ENCODE results near the gene ITIH5.

DNA sequence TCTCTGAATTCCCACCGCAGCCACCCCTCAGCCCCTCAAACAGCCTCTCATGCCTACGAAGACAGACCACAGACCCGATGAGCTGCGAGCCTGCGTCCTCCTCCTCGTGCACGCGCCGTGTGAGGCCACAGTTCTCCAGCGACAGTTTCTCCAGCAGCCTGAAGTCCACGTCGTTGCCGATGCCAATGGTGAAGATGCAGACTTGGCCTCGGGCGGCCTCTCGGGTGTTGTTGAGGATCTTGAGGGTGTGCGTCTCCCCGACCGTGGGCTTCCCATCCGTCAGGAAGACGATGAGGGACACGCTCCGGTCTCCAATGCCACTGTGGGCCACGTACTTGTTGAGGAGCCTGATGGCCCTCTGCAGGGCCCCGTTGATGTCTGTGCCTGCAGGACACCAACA, 87.1 kb downstream of the ITIH5 start:
- TF ChIP-seq POLR2A (IDR thresholded peaks at IDR 0.05) = no peak
- TF ChIP-seq, protein P1, sequence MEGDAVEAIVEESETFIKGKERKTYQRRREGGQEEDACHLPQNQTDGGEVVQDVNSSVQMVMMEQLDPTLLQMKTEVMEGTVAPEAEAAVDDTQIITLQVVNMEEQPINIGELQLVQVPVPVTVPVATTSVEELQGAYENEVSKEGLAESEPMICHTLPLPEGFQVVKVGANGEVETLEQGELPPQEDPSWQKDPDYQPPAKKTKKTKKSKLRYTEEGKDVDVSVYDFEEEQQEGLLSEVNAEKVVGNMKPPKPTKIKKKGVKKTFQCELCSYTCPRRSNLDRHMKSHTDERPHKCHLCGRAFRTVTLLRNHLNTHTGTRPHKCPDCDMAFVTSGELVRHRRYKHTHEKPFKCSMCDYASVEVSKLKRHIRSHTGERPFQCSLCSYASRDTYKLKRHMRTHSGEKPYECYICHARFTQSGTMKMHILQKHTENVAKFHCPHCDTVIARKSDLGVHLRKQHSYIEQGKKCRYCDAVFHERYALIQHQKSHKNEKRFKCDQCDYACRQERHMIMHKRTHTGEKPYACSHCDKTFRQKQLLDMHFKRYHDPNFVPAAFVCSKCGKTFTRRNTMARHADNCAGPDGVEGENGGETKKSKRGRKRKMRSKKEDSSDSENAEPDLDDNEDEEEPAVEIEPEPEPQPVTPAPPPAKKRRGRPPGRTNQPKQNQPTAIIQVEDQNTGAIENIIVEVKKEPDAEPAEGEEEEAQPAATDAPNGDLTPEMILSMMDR (IDR thresholded peaks at IDR 0.05) = no peak
